COLO668 (cell line): ENCODE results near the gene BTNL9.
"Not testable (repeated sequence)": the region's sequence is repeated elsewhere in the genome, so short reads cannot be mapped to it uniquely, and the experiment has no call there.

Experiments
- DNase-seq: peaks from one replicate; lab custom pipeline; 2025; ENCODE audit not compliant: unreplicated experiment; lab: John Stamatoyannopoulos, UW

The BTNL9 gene

GRCh38 chr5:181060924-181061323 is 20.9 kb downstream of the BTNL9 start:
- DNase-seq = no peak

- DNase-seq = no peak
These were observed 21.6 kb downstream of the BTNL9 start for GRCh38 chr5:181061645-181062044.

GRCh38 chr5:181062631-181063030 is 22.6 kb downstream of the BTNL9 start:
- DNase-seq = no peak

GRCh38 chr5:181063514-181063913 is 23.4 kb downstream of the BTNL9 start:
- DNase-seq = no peak

- no peak for DNase-seq
These were observed 24.9 kb downstream of the BTNL9 start for GRCh38 chr5:181064987-181065386.

- DNase-seq = no peak
These were observed 29.9 kb downstream of the BTNL9 start for GRCh38 chr5:181069767-181070491.

- no peak for DNase-seq
These were observed 30.5 kb downstream of the BTNL9 start for GRCh38 chr5:181070523-181070922.

GRCh38 chr5:181071257-181071656 is 31.2 kb downstream of the BTNL9 start:
- DNase-seq = no peak

- no peak for DNase-seq
These were observed 36.9 kb downstream of the BTNL9 start for GRCh38 chr5:181076920-181077319.

GRCh38 chr5:181081989-181082388 is 41.9 kb downstream of the BTNL9 start:
- DNase-seq = no peak

GRCh38 chr5:181084621-181085195 is 44.6 kb downstream of the BTNL9 start:
- no peak for DNase-seq

GRCh38 chr5:181086026-181086883 is 46.2 kb downstream of the BTNL9 start:
- no peak for DNase-seq

GRCh38 chr5:181086884-181087205 is 46.8 kb downstream of the BTNL9 start:
- DNase-seq = no peak

- no peak for DNase-seq
These were observed 47.2 kb downstream of the BTNL9 start for GRCh38 chr5:181087309-181087708.

- peak; percentile 2 for DNase-seq
These were observed 48.2 kb downstream of the BTNL9 start for GRCh38 chr5:181088289-181088688.

GRCh38 chr5:181092428-181092827 is 52.4 kb downstream of the BTNL9 start:
- no peak for DNase-seq

- not testable (repeated sequence) for DNase-seq
These were observed 55.1 kb downstream of the BTNL9 start for GRCh38 chr5:181095162-181095561.

- not testable (repeated sequence) for DNase-seq
These were observed 56.8 kb downstream of the BTNL9 start for GRCh38 chr5:181096721-181097382.

GRCh38 chr5:181097383-181097753 is 57.3 kb downstream of the BTNL9 start:
- DNase-seq = not testable (repeated sequence)

GRCh38 chr5:181097759-181098491 is 57.9 kb downstream of the BTNL9 start:
- DNase-seq = not testable (repeated sequence)
